ENCODE results near the gene RNF208. TPM values are rescaled to one million over a fixed set of nuclear protein-coding genes. Genes with fewer than 3 reads are reported as not detected.
A peak's percentile ranks its signal among the peaks of the same experiment; 100 is the strongest.

RNF208 gene
- total and polyA plus RNA-seq, 9 of the 15 experiments (the other 6 are each of a cell fraction or from before 2014, with no cell fraction given), result 0.15 to 6.9 (median 0.50) TPM; not detected in 2

DNA sequence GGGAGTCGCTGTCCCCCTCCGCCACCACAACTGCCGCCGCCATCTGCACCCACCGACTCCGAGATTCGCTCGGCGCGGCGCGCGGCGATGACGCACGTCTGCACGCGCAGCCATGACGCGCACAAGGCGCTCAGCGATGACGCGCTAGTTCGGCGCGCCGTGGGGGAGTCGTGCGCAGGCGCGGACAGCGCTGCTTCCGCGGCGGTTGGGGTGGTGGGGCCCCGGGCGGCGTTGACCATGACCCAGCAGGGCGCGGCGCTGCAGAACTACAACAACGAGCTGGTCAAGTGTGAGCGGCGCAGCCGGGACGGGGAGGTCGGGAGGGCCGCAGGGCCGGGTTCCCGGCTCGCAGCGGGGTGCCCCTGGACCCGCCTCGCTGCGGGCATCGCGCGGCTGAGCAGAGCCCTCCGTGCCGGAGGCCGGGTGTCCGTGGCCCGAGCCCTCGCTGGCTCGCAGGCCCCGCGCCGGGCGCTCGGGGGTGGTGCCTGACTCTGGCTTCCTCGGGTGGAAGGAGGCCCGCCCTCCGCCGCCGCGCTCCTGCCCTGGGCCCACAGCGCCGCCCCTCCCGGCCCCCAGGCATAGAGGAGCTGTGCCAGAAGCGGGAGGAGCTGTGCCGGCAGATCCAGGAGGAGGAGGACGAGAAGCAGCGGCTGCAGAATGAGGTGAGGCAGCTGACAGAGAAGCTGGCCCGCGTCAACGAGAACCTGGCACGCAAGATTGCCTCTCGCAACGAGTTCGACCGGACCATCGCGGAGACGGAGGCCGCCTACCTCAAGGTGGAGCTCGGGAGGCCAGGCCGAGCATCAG is 33.3 kb downstream of the RNF208 start, which contains the start of the genes ANAPC2 and SSNA1 (continued):
- TF ChIP-seq, protein P1, sequence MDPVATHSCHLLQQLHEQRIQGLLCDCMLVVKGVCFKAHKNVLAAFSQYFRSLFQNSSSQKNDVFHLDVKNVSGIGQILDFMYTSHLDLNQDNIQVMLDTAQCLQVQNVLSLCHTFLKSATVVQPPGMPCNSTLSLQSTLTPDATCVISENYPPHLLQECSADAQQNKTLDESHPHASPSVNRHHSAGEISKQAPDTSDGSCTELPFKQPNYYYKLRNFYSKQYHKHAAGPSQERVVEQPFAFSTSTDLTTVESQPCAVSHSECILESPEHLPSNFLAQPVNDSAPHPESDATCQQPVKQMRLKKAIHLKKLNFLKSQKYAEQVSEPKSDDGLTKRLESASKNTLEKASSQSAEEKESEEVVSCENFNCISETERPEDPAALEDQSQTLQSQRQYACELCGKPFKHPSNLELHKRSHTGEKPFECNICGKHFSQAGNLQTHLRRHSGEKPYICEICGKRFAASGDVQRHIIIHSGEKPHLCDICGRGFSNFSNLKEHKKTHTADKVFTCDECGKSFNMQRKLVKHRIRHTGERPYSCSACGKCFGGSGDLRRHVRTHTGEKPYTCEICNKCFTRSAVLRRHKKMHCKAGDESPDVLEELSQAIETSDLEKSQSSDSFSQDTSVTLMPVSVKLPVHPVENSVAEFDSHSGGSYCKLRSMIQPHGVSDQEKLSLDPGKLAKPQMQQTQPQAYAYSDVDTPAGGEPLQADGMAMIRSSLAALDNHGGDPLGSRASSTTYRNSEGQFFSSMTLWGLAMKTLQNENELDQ (CRISPR knock-in tag; IDR thresholded peaks at IDR 0.05; ENCODE audit: borderline replicate concordance), result no peak
- TF ChIP-seq NR2C1 (IDR thresholded peaks at IDR 0.05) (no peak), NR2C1 (tag; IDR thresholded peaks at IDR 0.05) (peak; percentile 26; the same call in 1 of the 2 replicates), SRF (CRISPR knock-in tag; IDR thresholded peaks at IDR 0.05) (peak in 1 of 2 experiments; percentile 69; a peak in 1 of 4 replicates), RBM25 (IDR thresholded peaks at IDR 0.05; ENCODE audit: low read depth, low read length, severe bottlenecking) (no peak)
- TF ChIP-seq, protein P2, sequence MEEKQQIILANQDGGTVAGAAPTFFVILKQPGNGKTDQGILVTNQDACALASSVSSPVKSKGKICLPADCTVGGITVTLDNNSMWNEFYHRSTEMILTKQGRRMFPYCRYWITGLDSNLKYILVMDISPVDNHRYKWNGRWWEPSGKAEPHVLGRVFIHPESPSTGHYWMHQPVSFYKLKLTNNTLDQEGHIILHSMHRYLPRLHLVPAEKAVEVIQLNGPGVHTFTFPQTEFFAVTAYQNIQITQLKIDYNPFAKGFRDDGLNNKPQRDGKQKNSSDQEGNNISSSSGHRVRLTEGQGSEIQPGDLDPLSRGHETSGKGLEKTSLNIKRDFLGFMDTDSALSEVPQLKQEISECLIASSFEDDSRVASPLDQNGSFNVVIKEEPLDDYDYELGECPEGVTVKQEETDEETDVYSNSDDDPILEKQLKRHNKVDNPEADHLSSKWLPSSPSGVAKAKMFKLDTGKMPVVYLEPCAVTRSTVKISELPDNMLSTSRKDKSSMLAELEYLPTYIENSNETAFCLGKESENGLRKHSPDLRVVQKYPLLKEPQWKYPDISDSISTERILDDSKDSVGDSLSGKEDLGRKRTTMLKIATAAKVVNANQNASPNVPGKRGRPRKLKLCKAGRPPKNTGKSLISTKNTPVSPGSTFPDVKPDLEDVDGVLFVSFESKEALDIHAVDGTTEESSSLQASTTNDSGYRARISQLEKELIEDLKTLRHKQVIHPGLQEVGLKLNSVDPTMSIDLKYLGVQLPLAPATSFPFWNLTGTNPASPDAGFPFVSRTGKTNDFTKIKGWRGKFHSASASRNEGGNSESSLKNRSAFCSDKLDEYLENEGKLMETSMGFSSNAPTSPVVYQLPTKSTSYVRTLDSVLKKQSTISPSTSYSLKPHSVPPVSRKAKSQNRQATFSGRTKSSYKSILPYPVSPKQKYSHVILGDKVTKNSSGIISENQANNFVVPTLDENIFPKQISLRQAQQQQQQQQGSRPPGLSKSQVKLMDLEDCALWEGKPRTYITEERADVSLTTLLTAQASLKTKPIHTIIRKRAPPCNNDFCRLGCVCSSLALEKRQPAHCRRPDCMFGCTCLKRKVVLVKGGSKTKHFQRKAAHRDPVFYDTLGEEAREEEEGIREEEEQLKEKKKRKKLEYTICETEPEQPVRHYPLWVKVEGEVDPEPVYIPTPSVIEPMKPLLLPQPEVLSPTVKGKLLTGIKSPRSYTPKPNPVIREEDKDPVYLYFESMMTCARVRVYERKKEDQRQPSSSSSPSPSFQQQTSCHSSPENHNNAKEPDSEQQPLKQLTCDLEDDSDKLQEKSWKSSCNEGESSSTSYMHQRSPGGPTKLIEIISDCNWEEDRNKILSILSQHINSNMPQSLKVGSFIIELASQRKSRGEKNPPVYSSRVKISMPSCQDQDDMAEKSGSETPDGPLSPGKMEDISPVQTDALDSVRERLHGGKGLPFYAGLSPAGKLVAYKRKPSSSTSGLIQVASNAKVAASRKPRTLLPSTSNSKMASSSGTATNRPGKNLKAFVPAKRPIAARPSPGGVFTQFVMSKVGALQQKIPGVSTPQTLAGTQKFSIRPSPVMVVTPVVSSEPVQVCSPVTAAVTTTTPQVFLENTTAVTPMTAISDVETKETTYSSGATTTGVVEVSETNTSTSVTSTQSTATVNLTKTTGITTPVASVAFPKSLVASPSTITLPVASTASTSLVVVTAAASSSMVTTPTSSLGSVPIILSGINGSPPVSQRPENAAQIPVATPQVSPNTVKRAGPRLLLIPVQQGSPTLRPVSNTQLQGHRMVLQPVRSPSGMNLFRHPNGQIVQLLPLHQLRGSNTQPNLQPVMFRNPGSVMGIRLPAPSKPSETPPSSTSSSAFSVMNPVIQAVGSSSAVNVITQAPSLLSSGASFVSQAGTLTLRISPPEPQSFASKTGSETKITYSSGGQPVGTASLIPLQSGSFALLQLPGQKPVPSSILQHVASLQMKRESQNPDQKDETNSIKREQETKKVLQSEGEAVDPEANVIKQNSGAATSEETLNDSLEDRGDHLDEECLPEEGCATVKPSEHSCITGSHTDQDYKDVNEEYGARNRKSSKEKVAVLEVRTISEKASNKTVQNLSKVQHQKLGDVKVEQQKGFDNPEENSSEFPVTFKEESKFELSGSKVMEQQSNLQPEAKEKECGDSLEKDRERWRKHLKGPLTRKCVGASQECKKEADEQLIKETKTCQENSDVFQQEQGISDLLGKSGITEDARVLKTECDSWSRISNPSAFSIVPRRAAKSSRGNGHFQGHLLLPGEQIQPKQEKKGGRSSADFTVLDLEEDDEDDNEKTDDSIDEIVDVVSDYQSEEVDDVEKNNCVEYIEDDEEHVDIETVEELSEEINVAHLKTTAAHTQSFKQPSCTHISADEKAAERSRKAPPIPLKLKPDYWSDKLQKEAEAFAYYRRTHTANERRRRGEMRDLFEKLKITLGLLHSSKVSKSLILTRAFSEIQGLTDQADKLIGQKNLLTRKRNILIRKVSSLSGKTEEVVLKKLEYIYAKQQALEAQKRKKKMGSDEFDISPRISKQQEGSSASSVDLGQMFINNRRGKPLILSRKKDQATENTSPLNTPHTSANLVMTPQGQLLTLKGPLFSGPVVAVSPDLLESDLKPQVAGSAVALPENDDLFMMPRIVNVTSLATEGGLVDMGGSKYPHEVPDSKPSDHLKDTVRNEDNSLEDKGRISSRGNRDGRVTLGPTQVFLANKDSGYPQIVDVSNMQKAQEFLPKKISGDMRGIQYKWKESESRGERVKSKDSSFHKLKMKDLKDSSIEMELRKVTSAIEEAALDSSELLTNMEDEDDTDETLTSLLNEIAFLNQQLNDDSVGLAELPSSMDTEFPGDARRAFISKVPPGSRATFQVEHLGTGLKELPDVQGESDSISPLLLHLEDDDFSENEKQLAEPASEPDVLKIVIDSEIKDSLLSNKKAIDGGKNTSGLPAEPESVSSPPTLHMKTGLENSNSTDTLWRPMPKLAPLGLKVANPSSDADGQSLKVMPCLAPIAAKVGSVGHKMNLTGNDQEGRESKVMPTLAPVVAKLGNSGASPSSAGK (IDR thresholded peaks at IDR 0.05), result no peak
- TF ChIP-seq, protein P3, sequence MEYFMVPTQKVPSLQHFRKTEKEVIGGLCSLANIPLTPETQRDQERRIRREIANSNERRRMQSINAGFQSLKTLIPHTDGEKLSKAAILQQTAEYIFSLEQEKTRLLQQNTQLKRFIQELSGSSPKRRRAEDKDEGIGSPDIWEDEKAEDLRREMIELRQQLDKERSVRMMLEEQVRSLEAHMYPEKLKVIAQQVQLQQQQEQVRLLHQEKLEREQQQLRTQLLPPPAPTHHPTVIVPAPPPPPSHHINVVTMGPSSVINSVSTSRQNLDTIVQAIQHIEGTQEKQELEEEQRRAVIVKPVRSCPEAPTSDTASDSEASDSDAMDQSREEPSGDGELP (CRISPR knock-in tag; IDR thresholded peaks at IDR 0.05; ENCODE audit: borderline replicate concordance), result peak; percentile 73
- TF ChIP-seq, protein P4, sequence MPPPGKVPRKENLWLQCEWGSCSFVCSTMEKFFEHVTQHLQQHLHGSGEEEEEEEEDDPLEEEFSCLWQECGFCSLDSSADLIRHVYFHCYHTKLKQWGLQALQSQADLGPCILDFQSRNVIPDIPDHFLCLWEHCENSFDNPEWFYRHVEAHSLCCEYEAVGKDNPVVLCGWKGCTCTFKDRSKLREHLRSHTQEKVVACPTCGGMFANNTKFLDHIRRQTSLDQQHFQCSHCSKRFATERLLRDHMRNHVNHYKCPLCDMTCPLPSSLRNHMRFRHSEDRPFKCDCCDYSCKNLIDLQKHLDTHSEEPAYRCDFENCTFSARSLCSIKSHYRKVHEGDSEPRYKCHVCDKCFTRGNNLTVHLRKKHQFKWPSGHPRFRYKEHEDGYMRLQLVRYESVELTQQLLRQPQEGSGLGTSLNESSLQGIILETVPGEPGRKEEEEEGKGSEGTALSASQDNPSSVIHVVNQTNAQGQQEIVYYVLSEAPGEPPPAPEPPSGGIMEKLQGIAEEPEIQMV (tag; conservative IDR thresholded peaks at IDR 0.05; ENCODE audit: low read depth), result no peak

Data from K562 (cell line).